ENCODE measurements around the gene DDA1. TPM values are rescaled to one million over a fixed set of nuclear protein-coding genes. Genes with fewer than 3 reads are reported as not detected.

The DDA1 gene
- total and polyA plus RNA-seq, 10 of the 15 experiments (the other 5 are each of a cell fraction or from before 2014, with no cell fraction given) = 0.76 to 71.0 (median 39.4) TPM

- in situ Hi-C loops (cut with MboI) = no loop called here
- Histone ChIP-seq H3K79me2 (ENCODE audit: control insufficient read depth, insufficient read depth, low read length) (peaks cover 19% of the 10 kb centered on the region), H3K4me3 (peak overlapping the region; percentile 83; the same call in 1 of the 2 replicates), H3K9ac (ENCODE audit: control insufficient read depth, insufficient read depth, low read length) (peak overlapping the region; percentile 4; the same call in 1 of the 2 replicates), H3K4me1 (ENCODE audit: control insufficient read depth, insufficient read depth, low read length) (peaks cover 17% of the 10 kb centered on the region), H3K36me3 (ENCODE audit: control insufficient read depth in 2 of 2, insufficient read depth in 2 of 2, low read length in 1 of 2) (no peaks in the 10 kb centered on the region), H3K27ac (ENCODE audit: control insufficient read depth, insufficient read depth) (peak overlapping the region; percentile 84; the same call in 1 of the 2 replicates), H3K9me3 (replicated peaks; ENCODE audit: control insufficient read depth, insufficient read depth, low read length) (no peaks in the 10 kb centered on the region), H2AFZ (ENCODE audit: control insufficient read depth, low read depth, low read length) (peak overlapping the region; percentile 98), H3K27me3 (replicated peaks in 1 of 2; ENCODE audit: control insufficient read depth in 2 of 2, insufficient read depth in 2 of 2, low read length in 1 of 2) (no peaks in the 10 kb centered on the region), H4K20me1 (ENCODE audit: control insufficient read depth, insufficient read depth) (peaks cover under 1% of the 10 kb centered on the region; the same call in 1 of the 2 replicates), H3K4me2 (ENCODE audit: control insufficient read depth, insufficient read depth) (peak overlapping the region; percentile 88)
- ATAC-seq = no peak
- WGBS (ENCODE audit: insufficient coverage, insufficient replicate concordance, low lambda C conversion rate, missing lambda C conversion rate) = 2% methylated on average over 6 of the region's 7 CpGs
- intact Hi-C loops (cut with micrococcal nuclease; ENCODE audit: unreplicated experiment) = loop anchor here (10.0 kb wide), 1 partner anchor 410 kb away; no protein-coding TSS in a partner anchor
- BruUV-seq (replicated peaks) = no TSS peak
- RAD21 ChIA-PET (ENCODE audit: unreplicated experiment) = interaction anchor here (0.5 to 1.3 kb wide), 13 partner anchors 8 to 537 kb away, joined by 3 to 14 read pairs (median 4); partner anchors contain the start of genes ANO8, BABAM1 and MVB12A
- CTCF ChIA-PET = interaction anchor here (0.7 to 5.0 kb wide), 16 partner anchors 8 to 179 kb away, joined by 3 to 43 read pairs (median 4); partner anchors contain the start of genes ANO8, BABAM1 and BST2
- POLR2A ChIA-PET = interaction anchor here (0.6 to 2.9 kb wide), 19 partner anchors 12 to 1248 kb away, joined by 3 to 12 read pairs (median 4); partner anchors contain the start of genes ANO8 and BST2
- SMC1A ChIA-PET (ENCODE audit: uncharacterized antibody, unreplicated experiment) = interaction anchor here (0.8 to 2.1 kb wide), 8 partner anchors 11 to 147 kb away, joined by 3 to 8 read pairs (median 4); partner anchors contain the start of genes ANO8 and MVB12A
- DNase-seq (ENCODE audit: low read depth, low spot score) = no peak
- no peak for FAIRE-seq
- TF ChIP-seq PRDM15 (CRISPR knock-in tag; IDR thresholded peaks at IDR 0.05) = no peak
- 0 out of 2 replicates have a peak, but pooled peaks have one; percentile 26 for TF ChIP-seq BACH1 (IDR thresholded peaks at IDR 0.05; ENCODE audit: borderline replicate concordance)
- TF ChIP-seq ATF2 (IDR thresholded peaks at IDR 0.05; ENCODE audit: low read length) = no peak
- no peak for TF ChIP-seq NR2C2 (IDR thresholded peaks at IDR 0.05; ENCODE audit: borderline replicate concordance, control insufficient read depth, insufficient read length, low read depth)
- no peak for TF ChIP-seq ZNF384 (IDR thresholded peaks at IDR 0.05; ENCODE audit: borderline replicate concordance, low read depth, low read length)
- TF ChIP-seq POLR2AphosphoS5 (IDR thresholded peaks at IDR 0.05; ENCODE audit: low read length) = no peak; the same call in 1 of the 2 replicates
- TF ChIP-seq LARP7 (IDR thresholded peaks at IDR 0.05) = 0 out of 2 replicates have a peak, but pooled peaks have one; percentile 76
- 0 out of 4 replicates have a peak, but pooled peaks of 1 of the 2 experiments have one; percentile 59 for TF ChIP-seq EP300 (IDR thresholded peaks at IDR 0.05; ENCODE audit: borderline replicate concordance in 1 of 2, control insufficient read depth in 1 of 2, low read depth in 2 of 2, low read length in 2 of 2)
- TF ChIP-seq IKZF1 (conservative IDR thresholded peaks at IDR 0.05) = no peak; the same call in 1 of the 2 replicates
- TF ChIP-seq IKZF2 (IDR thresholded peaks at IDR 0.05) = peak; percentile 48 to 78; a peak in 2 of 4 replicates
- TF ChIP-seq POLR2AphosphoS2 (IDR thresholded peaks at IDR 0.05; ENCODE audit: low read depth, low read length) = no peak
- TF ChIP-seq PBX3 (IDR thresholded peaks at IDR 0.05; ENCODE audit: insufficient replicate concordance, low read depth, low read length) = peak; percentile 75
- no peak for TF ChIP-seq FOS (IDR thresholded peaks at IDR 0.05; ENCODE audit: borderline replicate concordance, extremely low read depth, insufficient read length)
Observed at GRCh38 chr19:17305216-17305516, 4.2 kb upstream of the DDA1 start.

Measured in GM12878 (cell line).